Natural killer cell treated with Interleukin-12 subunit alpha and Interleukin-12 subunit beta and Interleukin-15 and Interleukin-18, amount 100 ng/mL, for 72 hours (primary cell): ENCODE results near the gene IPO11. TPM values are rescaled to one million over a fixed set of nuclear protein-coding genes. Genes with fewer than 3 reads are reported as not detected.
A peak's percentile ranks its signal among the peaks of the same experiment; 100 is the strongest.

Experiments
- ATAC-seq, 2 donors: fragments of 150-1000 bp; cut with Tn5 transposase in 1 of 2; sonication (Bioruptor Pico), chemical (Tn5 transposase) in 1 of 2; 2 replicates each; pipeline ENCODE4 v1.10.0; 2021
- DNase-seq: peaks from one replicate; pipeline ENCODE4 v3.0.0; 2022; ENCODE audit warnings: low spot score
- H3K27ac Mint-ChIP-seq, 2 donors: 1 replicate in 1 of 2; 2 replicates in 1 of 2; pipeline ENCODE4 v1.8.0; 2022; ENCODE audit warnings: mixed read lengths in 2 of 2, mild to moderate bottlenecking in 1 of 2, moderate library complexity in 1 of 2
- H3K27me3 Mint-ChIP-seq, 2 donors: 1 replicate in 1 of 2; 2 replicates in 1 of 2; pipeline ENCODE4 v1.8.0; 2022; ENCODE audit warnings: mixed read lengths in 2 of 2
- H3K36me3 Mint-ChIP-seq: one replicate; pipeline ENCODE4 v1.8.0; 2022; ENCODE audit warnings: mixed read lengths
- H3K4me1 Mint-ChIP-seq, 2 donors: 1 replicate in 1 of 2; 2 replicates in 1 of 2; pipeline ENCODE4 v1.8.0; 2022; ENCODE audit warnings: low read depth in 2 of 2, mixed read lengths in 2 of 2, mild to moderate bottlenecking in 1 of 2
- H3K4me3 Mint-ChIP-seq: one replicate; pipeline ENCODE4 v1.8.0; 2022; ENCODE audit warnings: mixed read lengths
- H3K9me3 Mint-ChIP-seq: 2 replicates; pipeline ENCODE4 v1.8.0; 2022; ENCODE audit warnings: mixed read lengths
- total RNA-seq, 2 donors: library from RNA; stranded (reverse); gene quantifications; one replicate each; pipeline ENCODE4 v1.2.3, GENCODE V29; 2022

Gene IPO11
- total RNA-seq, result 10 to 100 TPM; 33.5 to 77.2 TPM

DNA sequence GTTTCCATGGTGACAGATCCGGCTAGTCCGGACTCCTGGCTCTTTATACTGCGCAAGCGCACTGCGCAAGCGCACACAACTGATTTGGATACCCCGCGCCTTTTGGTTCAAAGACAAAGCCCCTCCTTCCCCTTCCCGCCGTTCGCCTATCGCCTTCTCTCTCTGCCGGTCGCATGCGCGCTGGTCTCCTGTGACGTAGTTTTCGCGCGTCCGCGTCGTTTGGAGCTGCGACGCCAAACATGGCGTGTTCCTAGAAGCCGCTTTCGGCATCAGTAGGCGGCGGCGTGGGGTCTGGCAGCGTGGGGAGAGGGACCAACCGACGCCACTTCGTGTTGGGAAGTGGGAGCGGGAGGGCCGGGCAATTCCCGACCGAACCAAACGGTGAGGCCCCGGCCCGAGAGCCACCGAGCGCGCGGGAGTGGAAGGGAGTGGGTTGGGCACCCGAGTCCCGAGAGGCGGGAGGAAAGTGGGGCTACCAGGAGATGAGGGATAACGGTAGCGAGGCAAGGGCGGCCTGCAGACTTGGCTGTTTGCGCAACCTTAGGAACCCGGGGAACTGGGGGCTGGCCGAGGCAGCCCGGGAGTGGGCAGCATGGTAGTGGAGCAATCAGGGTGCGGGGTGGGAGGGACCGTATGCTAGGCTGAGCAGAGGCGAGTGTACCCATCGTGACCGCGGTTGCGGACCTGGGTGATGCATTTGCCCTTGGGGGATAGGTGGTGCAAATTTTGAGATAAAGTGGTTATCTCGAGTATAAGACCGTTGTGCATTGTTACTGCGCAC is at the start of gene IPO11:
Gene IPO11, plus strand, starts transcription at position 215 of the 781 bp plus-strand sequence. CDS start 24,517 bp downstream, outside the sequence.
- Mint-ChIP-seq H3K4me1 (peaks cover 12 to 18% of the 10 kb centered on the region in 2 donors), H3K4me3 (peak within 1 kb of the TSS; percentile 91), H3K27me3 (no peaks in the 10 kb centered on the region), H3K9me3 (no peaks in the 10 kb centered on the region), H3K36me3 (no peaks in the 10 kb centered on the region), H3K27ac (peak within 1 kb of the TSS; percentile 90 to 92)
- ATAC-seq (peak; percentile 97), DNase-seq (peak; percentile 99)

DNA sequence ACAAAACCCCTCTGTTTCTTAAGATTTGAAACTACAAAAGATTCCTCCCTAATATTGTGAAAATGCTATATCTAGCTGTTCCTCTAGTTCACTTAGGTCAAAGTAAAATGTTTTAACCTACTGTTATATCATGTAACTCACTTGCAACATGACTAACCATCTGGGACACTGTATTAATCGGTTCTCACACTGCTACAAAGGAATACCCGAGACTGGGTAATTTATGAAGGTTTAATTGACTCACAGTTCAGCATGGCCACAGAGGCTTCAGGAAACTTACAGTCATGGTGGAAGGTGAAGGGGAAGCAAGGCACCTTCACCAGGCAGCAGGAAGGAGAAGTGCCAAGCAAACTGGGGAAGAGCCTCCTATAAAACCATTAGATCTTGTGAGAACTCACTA is 43.5 kb upstream of the IPO11 start:
- peaks cover 13% of the 10 kb centered on the region for H3K36me3 Mint-ChIP-seq
- no peak for ATAC-seq

GRCh38 chr5:62371409-62371808 is 41.2 kb upstream of the IPO11 start:
- H3K4me3 Mint-ChIP-seq, result no peak overlapping the region
- ATAC-seq (no peak), DNase-seq (no peak)
- H3K27ac Mint-ChIP-seq, result peak overlapping the region in 1 of 2 donors; percentile 4
- H3K9me3 Mint-ChIP-seq, result no peaks in the 10 kb centered on the region
- no peaks in the 10 kb centered on the region for H3K27me3 Mint-ChIP-seq
- H3K36me3 Mint-ChIP-seq, result peaks cover 12% of the 10 kb centered on the region
- peaks cover 0 to 3% of the 10 kb centered on the region in 2 donors for H3K4me1 Mint-ChIP-seq

More for the DNA sequence above, 43.5 kb upstream of the IPO11 start:
- Mint-ChIP-seq H3K9me3 (no peaks in the 10 kb centered on the region), H3K4me1 (peaks cover 0 to 3% of the 10 kb centered on the region in 2 donors), H3K4me3 (no peak overlapping the region), H3K27me3 (no peaks in the 10 kb centered on the region), H3K27ac (peak overlapping the region in 1 of 2 donors; percentile 65)
- DNase-seq, result no peak

GRCh38 chr5:62372600-62372999 is 40.0 kb upstream of the IPO11 start:
- Mint-ChIP-seq H3K4me3 (no peak overlapping the region), H3K4me1 (no peaks in the 10 kb centered on the region), H3K27me3 (no peaks in the 10 kb centered on the region), H3K9me3 (no peaks in the 10 kb centered on the region), H3K27ac (peak overlapping the region in 1 of 2 donors; percentile 45), H3K36me3 (peaks cover 12% of the 10 kb centered on the region)
- DNase-seq (no peak), ATAC-seq (no peak)

- H3K36me3 Mint-ChIP-seq, result peaks cover 19% of the 10 kb centered on the region
- H3K4me1 Mint-ChIP-seq, result no peaks in the 10 kb centered on the region
- H3K4me3 Mint-ChIP-seq, result no peak overlapping the region
- no peaks in the 10 kb centered on the region for H3K9me3 Mint-ChIP-seq
- no peak for DNase-seq
- H3K27ac Mint-ChIP-seq, result no peak overlapping the region
- ATAC-seq, result no peak
- no peaks in the 10 kb centered on the region for H3K27me3 Mint-ChIP-seq
Measured at GRCh38 chr5:62373382-62373781, 39.2 kb upstream of the IPO11 start.

- Mint-ChIP-seq H3K4me1 (no peaks in the 10 kb centered on the region), H3K4me3 (no peak overlapping the region), H3K9me3 (no peaks in the 10 kb centered on the region), H3K27me3 (no peaks in the 10 kb centered on the region), H3K27ac (no peak overlapping the region), H3K36me3 (peaks cover 21% of the 10 kb centered on the region)
- no peak for DNase-seq
- ATAC-seq, result no peak
Measured at GRCh38 chr5:62374090-62374489, 38.5 kb upstream of the IPO11 start.

- H3K9me3 Mint-ChIP-seq, result no peaks in the 10 kb centered on the region
- no peak overlapping the region for H3K4me3 Mint-ChIP-seq
- H3K36me3 Mint-ChIP-seq, result peaks cover 24% of the 10 kb centered on the region
- H3K27me3 Mint-ChIP-seq, result no peaks in the 10 kb centered on the region
- ATAC-seq (no peak), DNase-seq (no peak)
- no peaks in the 10 kb centered on the region for H3K4me1 Mint-ChIP-seq
- H3K27ac Mint-ChIP-seq, result peak overlapping the region; percentile 26 to 54
Measured at GRCh38 chr5:62375627-62376026, 36.9 kb upstream of the IPO11 start.

- H3K4me1 Mint-ChIP-seq, result no peaks in the 10 kb centered on the region
Measured at GRCh38 chr5:62376064-62376463, 36.5 kb upstream of the IPO11 start.

GRCh38 chr5:62385131-62385530 is 27.4 kb upstream of the IPO11 start:
- Mint-ChIP-seq H3K27me3 (no peaks in the 10 kb centered on the region), H3K4me3 (no peak overlapping the region), H3K27ac (peak overlapping the region in 1 of 2 donors; percentile 14), H3K9me3 (no peaks in the 10 kb centered on the region), H3K36me3 (peaks cover 14% of the 10 kb centered on the region), H3K4me1 (no peaks in the 10 kb centered on the region)
- no peak for ATAC-seq
- no peak for DNase-seq

More at GRCh38 chr5:62376064-62376463, 36.5 kb upstream of the IPO11 start:
- DNase-seq (no peak), ATAC-seq (no peak)
- H3K36me3 Mint-ChIP-seq, result peaks cover 24% of the 10 kb centered on the region
- peak overlapping the region; percentile 26 to 54 for H3K27ac Mint-ChIP-seq
- no peaks in the 10 kb centered on the region for H3K27me3 Mint-ChIP-seq
- no peak overlapping the region for H3K4me3 Mint-ChIP-seq
- no peaks in the 10 kb centered on the region for H3K9me3 Mint-ChIP-seq

GRCh38 chr5:62385816-62386400 is 26.7 kb upstream of the IPO11 start:
- Mint-ChIP-seq H3K4me3 (no peak overlapping the region), H3K27ac (peak overlapping the region in 1 of 2 donors; percentile 14), H3K4me1 (peaks cover 0 to 3% of the 10 kb centered on the region in 2 donors), H3K27me3 (no peaks in the 10 kb centered on the region), H3K9me3 (no peaks in the 10 kb centered on the region), H3K36me3 (peaks cover 9% of the 10 kb centered on the region)
- ATAC-seq (no peak), DNase-seq (no peak)

DNA sequence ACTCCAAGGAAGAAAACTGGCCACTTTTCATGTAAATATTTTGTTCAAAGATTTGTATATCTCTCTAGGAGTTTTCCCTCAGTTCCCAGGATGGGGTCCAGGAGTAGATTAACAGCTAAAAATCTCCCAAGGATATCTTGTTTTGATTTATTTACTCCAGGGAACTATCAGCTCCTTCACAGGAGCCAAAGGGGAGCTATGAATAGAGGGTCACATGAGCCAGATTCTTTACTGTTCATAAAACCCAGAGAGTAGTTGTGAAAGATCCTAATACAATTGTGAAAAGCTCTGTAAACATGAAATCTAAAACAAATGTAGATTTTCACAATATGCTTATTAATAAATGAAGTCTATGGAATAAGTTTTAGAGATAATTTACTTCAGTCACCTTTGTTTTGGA is 25.7 kb upstream of the IPO11 start:
- H3K36me3 Mint-ChIP-seq, result peaks cover 5% of the 10 kb centered on the region
- H3K27me3 Mint-ChIP-seq, result no peaks in the 10 kb centered on the region
- ATAC-seq, result no peak
- DNase-seq, result no peak
- H3K4me1 Mint-ChIP-seq, result peaks cover 0 to 3% of the 10 kb centered on the region in 2 donors
- H3K4me3 Mint-ChIP-seq, result no peak overlapping the region
- H3K27ac Mint-ChIP-seq, result peak overlapping the region; percentile 21 to 35
- no peaks in the 10 kb centered on the region for H3K9me3 Mint-ChIP-seq

GRCh38 chr5:62395210-62395950 is 17.2 kb upstream of the IPO11 start:
- DNase-seq (no peak), ATAC-seq (no peak)
- Mint-ChIP-seq H3K27me3 (no peaks in the 10 kb centered on the region), H3K9me3 (no peaks in the 10 kb centered on the region), H3K4me1 (peaks cover 0 to 5% of the 10 kb centered on the region in 2 donors), H3K27ac (peak overlapping the region; percentile 43 to 49), H3K36me3 (peaks cover 18% of the 10 kb centered on the region), H3K4me3 (no peak overlapping the region)

GRCh38 chr5:62403411-62404250 is 8.9 kb upstream of the IPO11 start, which contains the start of gene DIMT1:
TSS of gene DIMT1 (minus strand) at chr5:62403905. CDS start at chr5:62403772, 133 bp downstream.
- Mint-ChIP-seq H3K27ac (peak within 1 kb of the TSS; percentile 94 to 97), H3K27me3 (no peaks in the 10 kb centered on the region), H3K36me3 (peaks cover 7% of the 10 kb centered on the region), H3K9me3 (no peaks in the 10 kb centered on the region), H3K4me3 (peak within 1 kb of the TSS; percentile 99), H3K4me1 (peaks cover 21 to 24% of the 10 kb centered on the region in 2 donors)
- ATAC-seq, result peak; percentile 99
- peak; percentile 97 for DNase-seq
